Measurements from ENCODE around the gene ELOVL1. TPM values are rescaled to one million over a fixed set of nuclear protein-coding genes. Genes with fewer than 3 reads are reported as not detected.
"Not testable (repeated sequence)": the region's sequence is repeated elsewhere in the genome, so short reads cannot be mapped to it uniquely, and the experiment has no call there.

The ELOVL1 gene
- polyA plus RNA-seq, 1 experiment, result 167 TPM

- DNase-seq (ENCODE audit: low read depth, low spot score), result no peak
- POLR2A ChIA-PET, result interaction anchor here (0.6 kb wide), 1 partner anchor 118 kb away, joined by 4 read pairs; no protein-coding TSS in a partner anchor
- TF ChIP-seq, protein P1, sequence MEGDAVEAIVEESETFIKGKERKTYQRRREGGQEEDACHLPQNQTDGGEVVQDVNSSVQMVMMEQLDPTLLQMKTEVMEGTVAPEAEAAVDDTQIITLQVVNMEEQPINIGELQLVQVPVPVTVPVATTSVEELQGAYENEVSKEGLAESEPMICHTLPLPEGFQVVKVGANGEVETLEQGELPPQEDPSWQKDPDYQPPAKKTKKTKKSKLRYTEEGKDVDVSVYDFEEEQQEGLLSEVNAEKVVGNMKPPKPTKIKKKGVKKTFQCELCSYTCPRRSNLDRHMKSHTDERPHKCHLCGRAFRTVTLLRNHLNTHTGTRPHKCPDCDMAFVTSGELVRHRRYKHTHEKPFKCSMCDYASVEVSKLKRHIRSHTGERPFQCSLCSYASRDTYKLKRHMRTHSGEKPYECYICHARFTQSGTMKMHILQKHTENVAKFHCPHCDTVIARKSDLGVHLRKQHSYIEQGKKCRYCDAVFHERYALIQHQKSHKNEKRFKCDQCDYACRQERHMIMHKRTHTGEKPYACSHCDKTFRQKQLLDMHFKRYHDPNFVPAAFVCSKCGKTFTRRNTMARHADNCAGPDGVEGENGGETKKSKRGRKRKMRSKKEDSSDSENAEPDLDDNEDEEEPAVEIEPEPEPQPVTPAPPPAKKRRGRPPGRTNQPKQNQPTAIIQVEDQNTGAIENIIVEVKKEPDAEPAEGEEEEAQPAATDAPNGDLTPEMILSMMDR (IDR thresholded peaks at IDR 0.05; ENCODE audit: low read depth, low read length), result no peak
- H3K4me3 ChIP-seq (ENCODE audit: low read depth, low read length), result no peak overlapping the region
- no peaks in the 10 kb centered on the region for H3K9me3 ChIP-seq (ENCODE audit: control insufficient read depth, insufficient read depth, low read length)
- no peak overlapping the region for H3K27ac ChIP-seq (ENCODE audit: low read depth, low read length)
- H3K27me3 ChIP-seq (ENCODE audit: control insufficient read depth, insufficient read depth, low read length), result no peaks in the 10 kb centered on the region
- CTCF ChIA-PET, result interaction anchor here (0.7 to 1.3 kb wide), 3 partner anchors 9 to 150 kb away, joined by 3 to 4 read pairs (median 3); partner anchors contain the start of gene ELOVL1
Observed at GRCh38 chr1:43376723-43377235, 9.0 kb upstream of the ELOVL1 start.

DNA sequence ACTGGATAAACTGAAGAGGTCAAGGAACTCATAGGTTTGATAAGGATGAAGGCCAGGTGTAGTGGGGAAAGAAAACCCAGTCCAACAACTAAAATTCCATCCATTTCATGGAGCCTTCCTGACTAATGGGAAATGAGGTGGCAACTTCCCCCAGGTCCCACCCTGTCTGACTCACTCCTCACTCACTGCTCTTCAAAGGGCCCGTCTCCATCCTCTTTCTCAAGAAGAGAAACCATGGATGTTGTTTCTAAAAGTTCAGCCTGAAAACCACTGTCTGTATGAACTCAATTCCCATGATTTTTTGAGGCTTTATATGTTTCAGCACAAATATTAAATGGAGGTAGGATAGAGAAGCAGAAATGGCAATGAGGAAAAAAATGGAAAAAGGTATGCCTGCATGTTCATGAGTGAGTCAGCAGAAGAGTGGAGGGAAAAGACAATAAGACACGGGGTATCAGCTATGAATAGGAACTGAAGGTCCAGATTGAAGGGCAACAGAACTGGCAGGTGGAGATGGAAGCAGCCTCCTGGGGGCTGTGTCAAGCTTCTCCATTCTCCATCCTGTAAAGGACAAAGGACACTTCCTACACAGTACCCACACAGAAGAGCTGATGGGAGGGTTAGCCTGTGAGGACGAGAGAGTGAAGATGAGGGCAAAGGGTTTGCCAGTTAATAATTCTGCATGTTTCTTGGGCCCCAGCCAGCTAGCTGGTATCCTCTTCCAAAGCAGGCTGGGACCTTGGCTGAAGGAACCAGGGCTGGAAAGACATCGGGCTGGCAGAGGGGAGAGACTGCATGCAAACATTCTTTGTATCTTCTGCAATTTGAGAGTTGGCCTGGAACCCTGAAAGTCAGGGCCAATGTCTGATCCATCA lies 5.5 kb upstream of the ELOVL1 start:
- Histone ChIP-seq H3K27me3 (ENCODE audit: control insufficient read depth, insufficient read depth, low read length) (no peaks in the 10 kb centered on the region), H3K27ac (ENCODE audit: low read depth, low read length) (peak overlapping the region; percentile 83), H3K4me3 (ENCODE audit: low read depth, low read length) (no peak overlapping the region), H3K9me3 (ENCODE audit: control insufficient read depth, insufficient read depth, low read length) (no peaks in the 10 kb centered on the region)
- TF ChIP-seq, protein P1 (IDR thresholded peaks at IDR 0.05; ENCODE audit: low read depth, low read length), result no peak
- no peak for DNase-seq (ENCODE audit: low read depth, low spot score)
- POLR2A ChIA-PET, result no interaction called here
- CTCF ChIA-PET, result no interaction called here

DNA sequence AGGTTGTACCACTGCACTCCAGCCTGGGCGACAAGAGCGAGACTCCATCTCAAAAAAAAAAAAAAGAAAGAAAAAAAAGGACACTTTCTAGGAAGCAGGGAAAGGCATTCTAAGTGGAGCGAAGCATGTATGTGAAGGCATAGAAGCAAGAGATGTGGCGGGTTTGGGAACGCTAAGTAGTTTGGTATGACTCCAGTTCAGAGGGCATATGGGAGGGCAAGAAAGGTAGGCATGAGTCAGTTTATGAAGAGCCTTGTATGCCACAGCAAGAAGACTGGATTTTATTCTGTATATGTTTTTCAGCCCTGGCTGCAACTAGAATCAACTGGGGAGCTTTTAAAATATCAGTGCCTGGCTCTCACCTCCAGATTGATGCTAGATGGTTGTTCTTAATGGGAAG lies 4.4 kb upstream of the ELOVL1 start:
- peak overlapping the region; percentile 83 for H3K27ac ChIP-seq (ENCODE audit: low read depth, low read length)

GRCh38 chr1:43370564-43370963 lies 2.8 kb upstream of the ELOVL1 start:
- Histone ChIP-seq H3K4me3 (ENCODE audit: low read depth, low read length) (no peak overlapping the region), H3K9me3 (ENCODE audit: control insufficient read depth, insufficient read depth, low read length) (no peaks in the 10 kb centered on the region), H3K27ac (ENCODE audit: low read depth, low read length) (no peak overlapping the region), H3K27me3 (ENCODE audit: control insufficient read depth, insufficient read depth, low read length) (no peaks in the 10 kb centered on the region)
- TF ChIP-seq, protein P1 (IDR thresholded peaks at IDR 0.05; ENCODE audit: low read depth, low read length), result no peak
- CTCF ChIA-PET, result interaction anchor here (0.7 kb wide), 1 partner anchor 44 kb away, joined by 3 read pairs; no protein-coding TSS in a partner anchor
- POLR2A ChIA-PET, result no interaction called here
- no peak for DNase-seq (ENCODE audit: low read depth, low spot score)

More for the DNA sequence above, 4.4 kb upstream of the ELOVL1 start:
- H3K4me3 ChIP-seq (ENCODE audit: low read depth, low read length), result no peak overlapping the region
- ChIA-PET POLR2A (no interaction called here), CTCF (interaction anchor here (0.6 kb wide), 1 partner anchor 41 kb away, joined by 3 read pairs; no protein-coding TSS in a partner anchor)
- H3K9me3 ChIP-seq (ENCODE audit: control insufficient read depth, insufficient read depth, low read length), result no peaks in the 10 kb centered on the region
- no peaks in the 10 kb centered on the region for H3K27me3 ChIP-seq (ENCODE audit: control insufficient read depth, insufficient read depth, low read length)
- DNase-seq (ENCODE audit: low read depth, low spot score), result no peak
- TF ChIP-seq, protein P1 (IDR thresholded peaks at IDR 0.05; ENCODE audit: low read depth, low read length), result no peak

- POLR2A ChIA-PET, result interaction anchor here (0.6 to 0.7 kb wide), 3 partner anchors 11 to 14 kb away, joined by 4 to 6 read pairs (median 6); partner anchors contain the start of gene CDC20
- CTCF ChIA-PET, result interaction anchor here (0.7 kb wide), 1 partner anchor 45 kb away, joined by 3 read pairs; no protein-coding TSS in a partner anchor
- DNase-seq (ENCODE audit: low read depth, low spot score); H3K9me3 ChIP-seq (ENCODE audit: control insufficient read depth, insufficient read depth, low read length); H3K27me3 ChIP-seq (ENCODE audit: control insufficient read depth, insufficient read depth, low read length); H3K27ac ChIP-seq (ENCODE audit: low read depth, low read length); H3K4me3 ChIP-seq (ENCODE audit: low read depth, low read length): not testable (repeated sequence)
Observed at GRCh38 chr1:43369779-43370178, 2.0 kb upstream of the ELOVL1 start.

Data from AG04450 (cell line).